ENCODE measurements around the gene KCTD13. TPM values are rescaled to one million over a fixed set of nuclear protein-coding genes. Genes with fewer than 3 reads are reported as not detected.
A peak's percentile ranks its signal among the peaks of the same experiment; 100 is the strongest.

Gene KCTD13
- 10 to 100 TPM; 42.7 to 45.4 (median 44.1) TPM for total RNA-seq

GRCh38 chr16:29925781-29926710, at the start of gene KCTD13:
TSS of gene KCTD13 (minus strand) at chr16:29926226. CDS start at chr16:29926033, 193 bp downstream.
- Mint-ChIP-seq H3K4me1 (ENCODE audit: low read depth) (peaks cover 41% of the 10 kb centered on the region), H3K9me3 (no peaks in the 10 kb centered on the region)
- peak; percentile 86 for DNase-seq

GRCh38 chr16:29975134-29975538, 49.1 kb upstream of the KCTD13 start:
- peak overlapping the region; percentile 95 for H3K4me3 Mint-ChIP-seq
- no peaks in the 10 kb centered on the region for H3K9me3 Mint-ChIP-seq
- H3K27me3 Mint-ChIP-seq (ENCODE audit: low read depth): no peaks in the 10 kb centered on the region

More at GRCh38 chr16:29925781-29926710, at the start of gene KCTD13:
- Mint-ChIP-seq H3K27me3 (ENCODE audit: low read depth) (no peaks in the 10 kb centered on the region), H3K36me3 (ENCODE audit: insufficient read depth) (peaks cover 12% of the 10 kb centered on the region), H3K4me3 (peak within 1 kb of the TSS; percentile 91)
- peak; percentile 89 to 91 for ATAC-seq

GRCh38 chr16:29974291-29975133, 48.5 kb upstream of the KCTD13 start:
- peaks cover 14% of the 10 kb centered on the region for H3K36me3 Mint-ChIP-seq (ENCODE audit: insufficient read depth)
- H3K4me3 Mint-ChIP-seq: peak overlapping the region; percentile 95
- no peak for DNase-seq
- no peaks in the 10 kb centered on the region for H3K9me3 Mint-ChIP-seq
- no peak for ATAC-seq
- H3K27me3 Mint-ChIP-seq (ENCODE audit: low read depth): no peaks in the 10 kb centered on the region
- peaks cover 32% of the 10 kb centered on the region for H3K4me1 Mint-ChIP-seq (ENCODE audit: low read depth)

More at GRCh38 chr16:29975134-29975538, 49.1 kb upstream of the KCTD13 start:
- H3K4me1 Mint-ChIP-seq (ENCODE audit: low read depth): peaks cover 32% of the 10 kb centered on the region
- peaks cover 16% of the 10 kb centered on the region for H3K36me3 Mint-ChIP-seq (ENCODE audit: insufficient read depth)
- DNase-seq: no peak
- no peak for ATAC-seq

- Mint-ChIP-seq H3K27me3 (ENCODE audit: low read depth) (no peaks in the 10 kb centered on the region), H3K4me1 (ENCODE audit: low read depth) (peaks cover 32% of the 10 kb centered on the region), H3K9me3 (no peaks in the 10 kb centered on the region), H3K4me3 (peak within 1 kb of the TSS; percentile 95), H3K36me3 (ENCODE audit: insufficient read depth) (peaks cover 11% of the 10 kb centered on the region)
- DNase-seq (peak; percentile 90), ATAC-seq (peak; percentile 99)
These were observed 47.6 kb upstream of the KCTD13 start, which contains the start of gene TAOK2 for GRCh38 chr16:29973384-29974246. TSS of gene TAOK2 (plus strand) at chr16:29973868. CDS start at chr16:29977773, 3,905 bp downstream.

GRCh38 chr16:29972992-29973383, 47.0 kb upstream of the KCTD13 start:
- H3K4me1 Mint-ChIP-seq (ENCODE audit: low read depth): peaks cover 32% of the 10 kb centered on the region
- H3K27me3 Mint-ChIP-seq (ENCODE audit: low read depth): no peaks in the 10 kb centered on the region
- peak overlapping the region; percentile 95 for H3K4me3 Mint-ChIP-seq

GRCh38 chr16:29972500-29972899, 46.5 kb upstream of the KCTD13 start:
- peaks cover 32% of the 10 kb centered on the region for H3K4me1 Mint-ChIP-seq (ENCODE audit: low read depth)
- H3K27me3 Mint-ChIP-seq (ENCODE audit: low read depth): no peaks in the 10 kb centered on the region
- H3K36me3 Mint-ChIP-seq (ENCODE audit: insufficient read depth): peaks cover 9% of the 10 kb centered on the region
- no peaks in the 10 kb centered on the region for H3K9me3 Mint-ChIP-seq
- peak overlapping the region; percentile 95 for H3K4me3 Mint-ChIP-seq
- ATAC-seq: no peak
- DNase-seq: no peak

More at GRCh38 chr16:29972992-29973383, 47.0 kb upstream of the KCTD13 start:
- Mint-ChIP-seq H3K9me3 (no peaks in the 10 kb centered on the region), H3K36me3 (ENCODE audit: insufficient read depth) (peaks cover 9% of the 10 kb centered on the region)
- no peak for DNase-seq
- no peak for ATAC-seq

- H3K27me3 Mint-ChIP-seq (ENCODE audit: low read depth): no peaks in the 10 kb centered on the region
- H3K9me3 Mint-ChIP-seq: no peaks in the 10 kb centered on the region
- DNase-seq (no peak), ATAC-seq (no peak)
- no peak overlapping the region for H3K4me3 Mint-ChIP-seq
- peaks cover 25% of the 10 kb centered on the region for H3K4me1 Mint-ChIP-seq (ENCODE audit: low read depth)
- peaks cover 9% of the 10 kb centered on the region for H3K36me3 Mint-ChIP-seq (ENCODE audit: insufficient read depth)
These were observed 45.3 kb upstream of the KCTD13 start for GRCh38 chr16:29971304-29971703.

- no peaks in the 10 kb centered on the region for H3K9me3 Mint-ChIP-seq
- no peak for ATAC-seq
- H3K4me1 Mint-ChIP-seq (ENCODE audit: low read depth): peaks cover 9% of the 10 kb centered on the region
- peaks cover 10% of the 10 kb centered on the region for H3K36me3 Mint-ChIP-seq (ENCODE audit: insufficient read depth)
- H3K4me3 Mint-ChIP-seq: no peak overlapping the region
- no peak for DNase-seq
- no peaks in the 10 kb centered on the region for H3K27me3 Mint-ChIP-seq (ENCODE audit: low read depth)
These were observed 42.2 kb upstream of the KCTD13 start for GRCh38 chr16:29968205-29968604.

GRCh38 chr16:29963021-29963743, 37.2 kb upstream of the KCTD13 start:
- Mint-ChIP-seq H3K4me3 (peak overlapping the region; percentile 85), H3K9me3 (no peaks in the 10 kb centered on the region), H3K27me3 (ENCODE audit: low read depth) (no peaks in the 10 kb centered on the region), H3K4me1 (ENCODE audit: low read depth) (peaks cover 17% of the 10 kb centered on the region), H3K36me3 (ENCODE audit: insufficient read depth) (peaks cover 1% of the 10 kb centered on the region)
- DNase-seq (no peak), ATAC-seq (no peak)

- H3K4me1 Mint-ChIP-seq (ENCODE audit: low read depth): peaks cover 17% of the 10 kb centered on the region
- H3K4me3 Mint-ChIP-seq: peak overlapping the region; percentile 85
- ATAC-seq (no peak), DNase-seq (no peak)
- no peaks in the 10 kb centered on the region for H3K9me3 Mint-ChIP-seq
- H3K36me3 Mint-ChIP-seq (ENCODE audit: insufficient read depth): peaks cover 1% of the 10 kb centered on the region
- H3K27me3 Mint-ChIP-seq (ENCODE audit: low read depth): no peaks in the 10 kb centered on the region
These were observed 36.4 kb upstream of the KCTD13 start for GRCh38 chr16:29962344-29962994.

- ATAC-seq: peak; percentile 88 to 94
- H3K27me3 Mint-ChIP-seq (ENCODE audit: low read depth): no peaks in the 10 kb centered on the region
- DNase-seq: peak; percentile 92
These were observed 35.7 kb upstream of the KCTD13 start, which contains the start of gene TMEM219 for GRCh38 chr16:29961479-29962343. TSS of gene TMEM219 (plus strand) at chr16:29962079. CDS start at chr16:29963144, 1,065 bp downstream.

GRCh38 chr16:29961127-29961478, 35.1 kb upstream of the KCTD13 start:
- no peaks in the 10 kb centered on the region for H3K9me3 Mint-ChIP-seq
- ATAC-seq: no peak
- H3K36me3 Mint-ChIP-seq (ENCODE audit: insufficient read depth): peaks cover 1% of the 10 kb centered on the region
- H3K4me3 Mint-ChIP-seq: peak overlapping the region; percentile 83
- no peaks in the 10 kb centered on the region for H3K27me3 Mint-ChIP-seq (ENCODE audit: low read depth)
- DNase-seq: no peak
- H3K4me1 Mint-ChIP-seq (ENCODE audit: low read depth): peaks cover 17% of the 10 kb centered on the region

More at GRCh38 chr16:29961479-29962343, 35.7 kb upstream of the KCTD13 start, which contains the start of gene TMEM219:
- Mint-ChIP-seq H3K4me3 (peak within 1 kb of the TSS; percentile 85), H3K36me3 (ENCODE audit: insufficient read depth) (peaks cover 1% of the 10 kb centered on the region), H3K4me1 (ENCODE audit: low read depth) (peaks cover 17% of the 10 kb centered on the region), H3K9me3 (no peaks in the 10 kb centered on the region)
